ENCODE data around the gene SEPTIN5. TPM values are rescaled to one million over a fixed set of nuclear protein-coding genes. Genes with fewer than 3 reads are reported as not detected.

Gene SEPTIN5
- total RNA-seq, 1 donor from 2014 or later: 167 TPM

- no peak for DNase-seq
Observed at GRCh38 chr22:19733755-19734154, 19.5 kb downstream of the SEPTIN5 start.

- DNase-seq: no peak
Observed at GRCh38 chr22:19734163-19734562, 19.9 kb downstream of the SEPTIN5 start.

- no peak for DNase-seq
Observed at GRCh38 chr22:19734837-19735382, 20.6 kb downstream of the SEPTIN5 start.

GRCh38 chr22:19735665-19736510 lies 21.6 kb downstream of the SEPTIN5 start:
- no peak for DNase-seq

GRCh38 chr22:19737846-19738663 lies 23.8 kb downstream of the SEPTIN5 start:
- no peak for DNase-seq

- no peak for DNase-seq
Observed at GRCh38 chr22:19738664-19739447, 24.6 kb downstream of the SEPTIN5 start.

GRCh38 chr22:19739448-19739895 lies 25.2 kb downstream of the SEPTIN5 start:
- no peak for DNase-seq

GRCh38 chr22:19739911-19740449 lies 25.7 kb downstream of the SEPTIN5 start:
- DNase-seq: no peak

- DNase-seq: no peak
Observed at GRCh38 chr22:19740586-19740985, 26.3 kb downstream of the SEPTIN5 start.

- DNase-seq: no peak
Observed at GRCh38 chr22:19741053-19741452, 26.8 kb downstream of the SEPTIN5 start.

GRCh38 chr22:19742160-19743066 lies 28.1 kb downstream of the SEPTIN5 start:
- no peak for DNase-seq

GRCh38 chr22:19743081-19743480 lies 28.8 kb downstream of the SEPTIN5 start:
- no peak for DNase-seq

- no peak for DNase-seq
Observed at GRCh38 chr22:19743651-19744050, 29.3 kb downstream of the SEPTIN5 start.

GRCh38 chr22:19744350-19745006 lies 30.2 kb downstream of the SEPTIN5 start:
- DNase-seq: no peak

GRCh38 chr22:19745155-19746101 lies 31.1 kb downstream of the SEPTIN5 start:
- no peak for DNase-seq

- DNase-seq: no peak
Observed at GRCh38 chr22:19746726-19747125, 32.4 kb downstream of the SEPTIN5 start.

GRCh38 chr22:19747551-19747950 lies 33.2 kb downstream of the SEPTIN5 start:
- no peak for DNase-seq

GRCh38 chr22:19748139-19748538 lies 33.8 kb downstream of the SEPTIN5 start:
- DNase-seq: no peak
